HG03095 (cell line): Measurements from ENCODE around the gene MTA1.

Experiments
- ATAC-seq: cut with Tn5 transposase; IDR thresholded peaks from one replicate; pipeline ENCODE4 v1.9.1; 2021; ENCODE audit warnings: moderate library complexity; ENCODE audit not compliant: unreplicated experiment

MTA1 gene

DNA sequence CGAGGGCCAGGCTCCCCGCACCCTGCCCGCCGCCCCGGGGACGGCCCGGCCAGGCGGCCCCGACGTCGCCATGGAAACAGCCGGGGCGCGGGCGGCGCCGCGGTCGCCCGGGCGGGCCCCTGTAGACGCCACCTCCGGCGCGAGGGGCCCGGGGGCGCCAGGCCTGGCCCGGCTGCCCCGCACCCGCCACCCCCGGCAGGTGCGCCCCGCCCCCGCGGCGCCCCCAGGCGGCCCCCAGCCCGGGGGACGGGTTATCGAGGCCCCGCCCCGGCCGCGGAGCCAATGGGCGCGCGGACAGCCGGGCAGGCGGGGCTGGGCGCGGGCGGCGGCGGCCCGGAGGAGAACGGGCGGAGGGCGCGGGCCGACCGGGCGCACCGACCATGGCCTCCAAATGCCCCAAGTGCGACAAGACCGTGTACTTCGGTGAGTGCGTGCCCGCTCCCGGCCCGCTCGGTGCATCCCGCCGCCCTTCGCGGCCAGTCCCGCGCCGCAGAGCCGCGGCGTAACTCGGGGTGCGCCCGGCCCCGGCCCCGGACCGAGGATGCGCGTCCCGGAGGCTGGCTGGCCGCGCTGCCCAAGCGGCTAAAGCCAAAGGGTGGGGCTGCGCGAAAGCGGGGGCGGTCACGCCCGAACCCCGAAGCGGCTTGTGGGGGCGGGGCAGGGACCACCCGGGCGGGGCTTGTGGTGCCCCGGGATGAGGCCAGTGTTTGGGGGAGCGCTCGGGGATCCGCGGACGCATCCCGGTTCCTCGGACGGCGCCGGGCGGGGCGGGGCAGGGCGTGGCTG is 55.0 kb downstream of the MTA1 start, which contains the start of gene CRIP2:
Gene CRIP2 (plus strand): TSS at position 339 of the 786 bp plus-strand sequence. CDS start 42 bp downstream, at position 381.
- no peak for ATAC-seq

DNA sequence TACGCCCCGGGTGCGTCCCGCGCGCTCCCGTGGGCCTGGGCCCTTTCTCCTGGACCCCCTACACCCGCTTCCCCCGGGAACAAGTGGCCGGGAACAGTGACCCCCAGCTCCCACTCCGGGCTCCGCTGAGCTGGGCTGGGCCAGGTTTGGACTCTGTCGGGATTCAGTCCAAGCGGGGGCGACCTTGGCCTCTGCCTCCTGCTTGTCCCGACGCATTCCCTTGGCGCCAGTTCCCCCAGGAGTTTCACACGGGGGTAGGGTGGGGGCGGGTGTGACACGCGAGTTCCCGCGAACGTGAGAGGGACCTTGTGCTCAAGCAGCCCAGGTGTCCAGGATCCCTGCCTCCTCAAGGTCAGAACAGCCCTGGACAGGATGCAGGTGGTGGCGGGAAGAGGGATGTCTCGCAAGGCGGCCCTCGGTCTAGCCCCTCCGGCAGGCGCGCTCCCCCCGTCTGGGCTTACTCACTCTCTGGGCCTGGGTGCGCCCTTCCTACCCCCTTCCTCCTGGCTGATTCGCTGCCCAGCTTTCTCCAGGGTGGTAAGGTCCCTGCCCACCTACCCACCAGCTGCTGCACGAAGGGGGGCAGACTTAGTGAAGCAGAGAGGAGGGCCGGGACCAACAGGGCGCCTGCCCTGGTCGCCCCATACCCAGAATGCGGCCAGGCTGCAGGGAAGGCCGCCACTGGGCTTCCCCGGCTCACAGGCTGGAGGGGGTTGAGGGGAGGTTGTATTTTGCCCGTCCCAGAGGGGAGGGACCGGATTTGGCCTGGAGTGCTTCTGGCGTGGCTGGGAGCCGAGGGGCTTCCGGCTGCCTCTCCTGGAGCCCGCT is 55.9 kb downstream of the MTA1 start:
- ATAC-seq: no peak

DNA sequence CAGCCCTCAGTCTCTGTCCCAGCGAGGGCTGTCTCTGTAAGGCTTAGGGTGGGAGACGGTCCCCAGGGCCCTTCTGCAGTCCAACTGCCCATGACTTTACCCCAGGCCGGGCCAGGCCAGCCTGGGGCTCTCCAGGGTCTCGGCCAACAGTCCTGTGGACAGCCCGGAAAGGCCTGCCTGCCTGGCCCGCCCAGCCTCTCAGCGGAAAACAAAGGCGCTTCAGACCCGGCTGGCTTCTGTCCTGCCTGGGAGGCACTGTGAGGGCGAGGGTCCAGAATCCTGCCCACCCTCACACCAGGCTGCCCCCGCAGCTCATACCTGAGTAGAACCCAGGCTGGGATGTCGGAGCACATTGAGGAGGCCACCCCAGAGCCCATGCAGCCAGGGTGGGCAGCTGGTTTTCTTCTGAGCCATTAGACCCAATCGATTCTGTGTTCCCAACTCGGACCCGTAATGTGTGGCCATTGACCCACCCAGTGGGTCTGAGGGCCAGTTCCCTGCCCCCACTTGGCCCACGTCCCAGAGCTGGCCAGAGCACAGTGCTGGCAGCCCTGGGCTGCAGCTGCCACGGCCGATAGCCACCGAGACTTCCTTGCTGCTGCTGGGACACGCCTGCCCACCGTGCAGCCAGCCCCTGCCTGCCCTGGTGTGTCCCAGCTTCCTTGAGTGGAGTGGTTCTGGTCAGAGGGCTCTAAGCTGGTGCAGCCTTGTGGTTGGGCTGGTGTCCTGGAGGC is 56.6 kb downstream of the MTA1 start:
- no peak for ATAC-seq

DNA sequence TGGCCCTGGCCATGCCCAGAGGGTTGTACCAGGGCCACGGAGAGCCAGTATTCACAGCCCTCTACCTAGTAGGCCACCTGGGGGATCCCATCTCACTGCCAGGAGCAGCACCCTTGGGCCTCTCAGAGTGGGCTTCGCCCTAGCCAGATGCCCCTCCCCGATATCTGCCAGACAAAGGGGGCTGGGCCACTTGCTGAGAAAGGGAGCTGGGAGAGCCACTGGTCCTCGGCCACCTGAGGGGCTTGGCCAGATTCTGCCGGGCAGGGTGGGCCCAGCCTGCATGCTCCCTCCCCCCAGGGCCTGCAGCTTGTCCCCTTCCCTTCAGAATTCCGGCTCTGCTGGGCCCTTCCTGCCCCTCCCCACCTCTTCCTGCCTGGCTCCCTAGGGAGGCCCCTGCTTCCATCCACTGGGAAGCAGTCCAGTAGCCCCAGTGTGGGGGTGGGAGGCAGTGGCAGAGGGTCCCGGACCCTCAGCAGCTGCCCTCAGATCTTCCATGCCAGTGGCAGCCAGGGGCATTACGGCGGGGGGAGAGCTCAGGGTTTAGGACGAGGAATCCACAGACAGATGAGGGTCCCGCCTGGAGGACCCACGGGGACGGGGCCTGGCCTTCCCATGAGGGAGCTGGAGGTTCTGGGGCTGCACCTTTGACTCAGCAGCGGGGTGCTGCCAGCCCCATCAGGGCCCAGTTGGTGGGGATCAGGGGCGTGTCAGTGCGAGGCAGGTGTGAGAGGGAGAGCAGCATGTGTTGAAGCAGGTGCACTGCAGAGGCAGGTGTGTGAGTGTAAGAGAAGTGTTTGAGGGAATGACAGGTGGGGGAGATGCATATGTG is 57.4 kb downstream of the MTA1 start:
- no peak for ATAC-seq

DNA sequence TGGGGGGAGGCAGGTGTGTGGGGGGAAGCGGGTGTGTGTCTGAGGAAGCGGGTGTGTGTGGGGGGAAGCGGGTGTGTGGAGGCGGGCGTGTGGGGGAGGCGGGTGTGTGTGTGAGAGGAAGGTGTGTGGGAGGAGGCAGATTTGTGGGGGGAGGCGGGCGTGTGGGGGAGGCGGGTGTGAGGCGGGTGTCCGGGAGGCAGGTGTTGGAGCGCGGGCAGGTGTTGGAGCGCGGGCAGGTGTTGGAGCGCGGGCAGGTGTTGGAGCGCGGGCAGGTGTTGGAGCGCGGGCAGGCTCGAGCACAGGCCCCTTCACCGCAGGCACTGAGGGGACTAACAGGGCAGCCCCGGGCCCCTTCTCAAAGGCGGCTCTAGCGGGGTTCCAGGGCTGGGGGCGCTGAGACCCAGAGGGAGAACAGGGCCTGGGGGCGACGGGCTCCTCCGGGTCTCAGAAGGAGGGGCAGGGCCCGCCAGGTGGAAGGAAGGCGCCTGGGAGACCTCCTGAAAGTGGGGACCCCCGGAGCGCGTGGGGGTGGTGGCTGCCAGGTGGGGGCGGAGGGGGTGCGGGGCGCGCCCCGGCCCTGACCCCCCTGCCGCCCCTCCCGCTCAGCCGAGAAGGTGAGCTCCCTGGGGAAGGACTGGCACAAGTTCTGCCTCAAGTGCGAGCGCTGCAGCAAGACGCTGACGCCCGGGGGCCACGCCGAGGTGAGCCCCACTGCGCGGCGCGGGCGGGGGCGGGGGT is 58.2 kb downstream of the MTA1 start:
- ATAC-seq: no peak

DNA sequence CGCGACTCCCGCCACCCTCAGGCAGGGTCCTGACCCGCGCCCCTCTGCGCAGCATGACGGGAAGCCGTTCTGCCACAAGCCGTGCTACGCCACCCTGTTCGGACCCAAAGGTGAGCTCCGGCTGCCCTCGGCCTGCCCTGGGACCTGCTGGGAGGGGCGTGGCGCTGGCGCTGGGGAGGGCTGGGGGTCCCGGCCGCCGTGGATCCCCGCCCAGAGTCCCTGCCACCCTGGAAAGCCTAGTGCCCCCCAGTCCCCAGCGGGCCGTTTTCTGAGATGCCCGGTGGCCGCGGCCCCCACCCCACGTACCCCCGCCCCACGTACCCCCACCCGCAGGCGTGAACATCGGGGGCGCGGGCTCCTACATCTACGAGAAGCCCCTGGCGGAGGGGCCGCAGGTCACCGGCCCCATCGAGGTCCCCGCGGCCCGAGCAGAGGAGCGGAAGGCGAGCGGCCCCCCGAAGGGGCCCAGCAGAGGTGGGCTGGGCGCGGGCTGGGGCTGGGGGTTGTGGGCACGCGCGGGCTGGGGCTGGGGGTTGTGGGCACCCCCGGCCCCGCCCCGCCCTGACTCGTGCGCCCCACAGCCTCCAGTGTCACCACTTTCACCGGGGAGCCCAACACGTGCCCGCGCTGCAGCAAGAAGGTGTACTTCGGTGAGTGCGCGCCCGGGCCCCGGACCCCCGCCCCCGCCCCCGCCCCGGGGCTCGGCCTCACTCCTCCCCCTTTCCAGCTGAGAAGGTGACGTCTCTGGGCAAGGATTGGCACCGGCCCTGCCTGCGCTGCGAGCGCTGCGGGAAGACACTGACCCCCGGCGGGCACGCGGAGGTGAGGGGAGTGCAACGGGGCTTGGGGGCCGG is 59.0 kb downstream of the MTA1 start:
- no peak for ATAC-seq

DNA sequence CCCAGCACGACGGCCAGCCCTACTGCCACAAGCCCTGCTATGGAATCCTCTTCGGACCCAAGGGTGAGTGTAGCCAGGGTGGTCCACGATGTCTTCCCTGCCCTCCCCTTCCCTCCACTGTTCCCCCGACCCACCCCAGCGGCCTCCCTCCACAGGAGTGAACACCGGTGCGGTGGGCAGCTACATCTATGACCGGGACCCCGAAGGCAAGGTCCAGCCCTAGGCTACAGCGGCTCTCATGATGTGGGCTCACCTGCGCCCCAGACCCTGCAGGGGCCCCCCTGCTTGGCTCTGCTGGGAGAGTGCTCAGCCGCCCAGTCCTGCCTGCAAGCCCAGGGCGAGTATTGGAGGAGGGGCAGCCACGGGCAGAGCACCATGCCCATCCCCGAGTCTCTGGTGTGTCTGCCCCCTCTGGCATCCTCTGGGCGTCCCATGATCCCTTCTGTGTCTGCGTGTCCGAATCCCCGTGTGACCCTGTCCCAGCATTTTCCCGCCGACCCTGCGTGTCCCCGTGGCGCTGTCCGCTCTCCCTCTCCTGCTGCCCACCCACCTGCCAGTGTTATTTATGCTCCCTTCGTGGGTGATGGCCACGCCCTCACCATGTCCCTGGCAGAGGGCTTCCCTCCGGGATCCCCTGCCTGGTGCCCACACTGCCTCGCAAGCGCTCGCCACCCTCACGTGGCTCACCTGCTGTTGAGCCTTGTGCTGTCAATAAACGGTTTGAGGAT is 60.0 kb downstream of the MTA1 start:
- ATAC-seq: no peak

DNA sequence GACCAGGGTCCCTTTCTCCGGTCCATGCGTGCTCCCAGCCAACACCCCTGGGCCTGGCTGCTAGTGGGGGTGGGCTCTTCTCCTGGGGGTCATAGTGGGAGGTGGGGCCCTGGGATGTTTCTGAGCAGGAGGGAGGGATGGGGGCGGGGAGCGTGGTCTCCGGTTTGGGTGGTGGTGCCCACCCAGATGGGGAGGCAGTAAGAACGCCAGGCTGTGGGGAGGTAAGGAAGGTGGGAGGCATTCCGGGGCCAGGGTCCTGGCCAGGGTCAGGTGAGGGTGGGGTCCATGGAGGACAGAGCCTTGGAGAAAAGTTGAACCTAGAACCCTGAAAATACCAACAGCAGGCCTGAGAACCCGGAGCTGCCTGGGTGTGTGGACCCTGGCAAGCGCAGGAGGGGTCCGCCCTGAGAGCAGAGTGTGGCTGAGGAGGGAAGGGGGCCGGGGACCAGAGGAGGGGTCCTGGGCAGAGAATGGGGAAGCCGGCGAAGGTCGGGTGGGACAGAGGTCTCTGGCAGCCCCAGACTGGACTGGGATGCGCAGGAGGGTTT is 60.6 kb downstream of the MTA1 start:
- no peak for ATAC-seq

DNA sequence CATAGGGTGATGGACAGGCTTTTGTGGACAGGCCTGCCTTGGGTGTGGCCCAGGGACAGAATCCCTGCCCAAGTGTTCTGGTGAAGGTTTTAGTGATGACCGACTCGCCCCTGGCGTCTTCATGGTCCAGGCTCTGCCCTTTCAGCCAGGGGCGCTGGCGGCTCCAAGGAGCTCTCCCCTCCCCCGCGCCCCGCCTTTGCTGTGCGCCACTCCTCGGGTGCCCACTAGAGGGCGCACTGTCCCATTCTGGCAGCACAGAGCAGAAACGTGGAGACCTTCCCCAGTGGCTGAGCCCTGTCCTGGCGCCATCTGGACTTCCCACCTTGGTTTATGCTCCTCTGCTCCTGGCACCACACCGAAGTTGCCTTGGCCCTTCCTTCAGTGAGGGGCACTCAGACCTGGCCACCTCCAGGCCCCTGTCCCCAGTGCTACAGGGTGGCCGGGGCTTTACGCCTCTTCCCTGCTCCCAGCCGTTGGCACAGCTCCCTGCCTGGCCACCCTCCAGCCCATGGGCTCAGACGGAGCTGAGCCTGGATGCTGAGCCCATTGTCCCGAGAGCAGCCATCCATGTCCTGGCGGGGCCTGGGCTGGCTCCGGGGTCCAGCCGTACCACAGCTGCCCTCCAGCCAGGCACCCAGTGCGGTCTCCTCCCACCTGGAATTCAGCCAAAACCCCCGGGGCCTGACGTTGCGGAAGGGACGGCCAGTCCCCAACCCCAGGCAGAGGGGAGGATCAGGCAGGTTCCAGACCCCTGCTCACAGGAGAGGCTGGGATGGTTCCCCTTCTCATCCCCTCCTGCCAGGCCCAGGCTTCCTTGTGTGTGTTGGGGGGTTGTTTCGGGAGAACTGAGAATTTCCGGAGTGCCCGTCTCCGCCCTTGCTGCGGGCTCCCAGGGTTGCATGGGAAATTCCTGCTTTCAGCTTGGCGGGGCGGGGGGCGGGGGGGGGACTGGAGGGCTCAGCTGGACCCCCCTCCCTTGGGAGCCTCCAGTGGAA is 61.5 kb downstream of the MTA1 start:
- peak; percentile 46 for ATAC-seq

DNA sequence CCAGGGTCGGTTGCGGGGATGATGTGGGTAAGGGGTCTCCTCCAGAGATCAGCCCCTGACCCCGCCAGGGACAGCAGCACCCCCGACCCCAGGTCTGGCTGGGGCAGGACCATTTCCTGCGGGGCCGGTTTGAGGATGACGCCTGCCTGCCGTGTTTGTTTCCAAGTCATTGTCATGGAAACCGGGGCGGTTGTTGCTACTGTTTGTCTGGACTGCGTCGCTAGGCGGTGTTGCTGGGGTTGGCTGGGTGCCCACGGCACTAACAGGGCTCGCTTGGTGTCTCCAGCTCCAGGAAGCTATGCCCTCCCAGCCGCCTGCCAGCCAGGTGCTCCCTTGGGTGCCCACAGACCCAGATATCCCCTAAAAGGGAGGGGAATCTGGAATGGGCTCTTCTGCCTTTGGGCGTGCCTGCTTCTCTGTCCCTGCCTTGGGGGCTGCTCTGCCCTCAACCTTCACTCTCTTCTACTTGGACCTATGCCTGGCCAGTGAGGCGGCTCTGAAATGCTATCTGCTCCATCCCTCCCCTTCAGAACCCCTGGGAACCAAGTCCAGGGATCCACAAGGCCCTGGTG is 62.3 kb downstream of the MTA1 start:
- ATAC-seq: peak; percentile 41

DNA sequence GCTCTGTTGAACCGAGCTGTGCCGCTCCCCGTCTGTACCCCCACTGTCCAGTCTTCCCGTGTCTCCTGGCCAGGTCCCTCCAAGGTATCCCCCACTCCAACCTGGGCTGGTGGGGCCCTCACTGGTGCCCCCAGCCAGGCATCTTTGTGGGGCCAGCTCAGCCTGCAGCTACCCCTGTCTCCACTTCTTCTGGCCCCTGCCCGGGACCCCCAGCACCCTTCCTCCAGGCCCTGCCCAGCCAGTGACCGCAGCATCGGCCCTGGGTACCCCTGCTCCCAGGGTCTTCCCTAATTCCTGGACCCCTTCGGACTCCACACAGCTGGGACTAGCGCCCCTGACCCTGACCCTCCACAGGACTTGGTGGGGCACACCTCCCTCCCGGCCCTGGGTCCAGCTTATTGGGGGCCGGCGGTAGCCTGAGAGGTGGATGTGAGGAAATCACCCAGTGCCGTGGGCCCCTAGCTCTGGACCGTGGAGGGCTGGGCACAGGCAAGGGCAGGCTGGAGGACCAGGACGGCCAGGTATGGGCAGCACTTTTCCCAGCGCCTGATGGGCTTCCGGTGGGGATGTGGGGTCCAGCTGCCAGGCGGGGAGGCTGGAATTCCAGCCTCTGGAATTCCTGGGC is 63.0 kb downstream of the MTA1 start:
- ATAC-seq: no peak

DNA sequence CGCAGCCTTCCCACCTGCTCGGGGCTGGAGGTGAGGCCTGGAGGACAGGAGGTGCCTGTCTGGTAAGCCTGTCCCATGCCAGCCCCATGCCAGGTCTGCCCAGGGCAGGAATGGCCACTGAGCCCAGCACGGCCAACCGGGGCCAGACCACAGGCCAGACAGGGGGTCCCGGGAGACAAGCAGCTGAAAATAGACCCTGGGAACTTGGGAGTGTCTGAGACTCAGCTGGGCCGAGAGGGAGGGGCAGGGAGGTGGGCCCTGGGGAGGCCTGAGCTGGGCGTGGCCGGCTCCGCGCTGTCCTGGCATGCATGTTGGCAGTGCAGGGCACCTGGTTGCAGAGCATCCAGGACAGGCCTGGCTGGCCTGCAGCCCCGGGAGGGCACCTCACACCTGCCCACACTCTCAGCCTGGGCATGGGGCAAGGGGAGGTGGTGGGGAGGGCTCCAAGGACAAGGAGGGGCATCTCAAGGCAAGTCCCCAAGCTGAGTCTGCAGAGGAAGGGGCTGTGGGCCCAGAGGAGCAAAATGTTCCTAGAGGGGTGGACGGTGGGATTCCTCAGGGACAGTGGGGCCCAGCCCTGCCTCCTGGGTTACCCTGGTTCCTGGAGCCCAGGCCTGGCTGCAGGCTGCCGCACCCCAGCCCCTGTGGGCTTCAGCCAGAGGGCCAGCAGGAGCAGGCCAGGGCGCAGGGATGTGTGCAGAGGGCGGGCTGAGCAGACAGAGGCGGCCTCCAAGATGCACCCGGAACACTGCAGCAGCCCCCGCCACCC is 63.9 kb downstream of the MTA1 start:
- ATAC-seq: no peak

DNA sequence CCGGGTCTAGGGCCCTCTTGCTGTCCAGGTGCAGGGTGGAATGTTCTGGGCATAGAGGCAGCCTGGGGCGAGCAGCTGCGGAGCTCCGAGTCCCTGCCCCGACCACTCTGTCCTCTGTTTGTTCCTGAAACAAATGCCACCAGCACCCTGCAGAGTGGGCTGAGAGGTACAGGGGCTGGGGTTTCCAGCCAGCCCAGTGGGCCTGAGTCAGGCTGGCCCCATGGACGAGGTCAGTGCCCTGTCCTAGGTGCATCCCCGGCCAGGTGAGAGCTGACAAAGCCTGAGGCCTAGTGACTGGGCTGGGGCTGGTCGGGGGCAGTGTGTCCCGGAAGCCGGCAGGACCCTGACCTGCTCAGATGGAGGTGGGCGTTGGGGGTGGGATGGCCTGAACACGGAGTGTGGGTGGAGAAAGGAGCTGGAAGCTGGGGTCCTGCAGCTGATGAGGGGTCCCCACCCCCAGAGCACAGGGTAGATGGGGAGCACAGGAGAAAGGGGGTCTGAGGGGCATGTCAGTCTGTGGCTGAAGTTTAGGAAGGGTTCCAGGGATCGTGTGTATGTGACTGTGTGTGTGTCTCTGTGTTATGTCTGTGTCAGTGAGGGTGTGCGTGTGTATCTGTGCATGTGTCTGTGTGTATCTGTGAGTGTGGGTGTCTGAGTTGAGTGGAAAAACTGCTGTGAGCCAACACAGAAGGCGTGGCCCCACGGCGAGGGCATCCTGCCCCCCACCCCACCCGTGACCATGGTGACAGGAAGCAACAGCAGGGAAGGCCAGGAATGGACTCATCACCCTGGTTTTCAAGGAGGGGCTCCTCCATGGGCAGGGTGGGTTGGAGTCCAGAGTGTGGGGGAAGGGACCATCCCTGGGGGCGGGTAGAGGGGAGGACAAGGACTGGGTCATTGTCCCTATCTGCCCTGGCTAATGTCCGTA is 64.7 kb downstream of the MTA1 start:
- ATAC-seq: no peak

DNA sequence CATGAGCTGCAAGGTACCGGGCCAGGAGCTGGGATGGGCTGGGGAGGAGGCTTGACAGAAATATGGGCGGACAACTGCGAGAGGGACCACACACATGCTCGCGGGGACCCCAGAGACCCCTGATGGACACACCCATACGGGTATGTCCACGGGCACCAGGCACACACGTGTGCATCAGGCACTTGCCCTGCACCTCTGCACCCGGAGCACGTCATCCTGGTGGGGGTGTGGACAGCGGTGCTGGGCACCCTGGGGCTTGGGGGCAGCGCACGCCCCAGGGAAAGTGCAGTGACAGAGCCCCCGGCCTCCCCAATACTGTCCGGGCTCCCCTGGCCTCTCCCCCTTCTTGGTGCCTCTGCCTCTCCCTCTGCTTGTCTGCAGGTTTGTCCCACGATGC is 65.4 kb downstream of the MTA1 start:
- ATAC-seq: no peak
